Measurements from ENCODE around the gene RCBTB1.

RCBTB1 gene

DNA sequence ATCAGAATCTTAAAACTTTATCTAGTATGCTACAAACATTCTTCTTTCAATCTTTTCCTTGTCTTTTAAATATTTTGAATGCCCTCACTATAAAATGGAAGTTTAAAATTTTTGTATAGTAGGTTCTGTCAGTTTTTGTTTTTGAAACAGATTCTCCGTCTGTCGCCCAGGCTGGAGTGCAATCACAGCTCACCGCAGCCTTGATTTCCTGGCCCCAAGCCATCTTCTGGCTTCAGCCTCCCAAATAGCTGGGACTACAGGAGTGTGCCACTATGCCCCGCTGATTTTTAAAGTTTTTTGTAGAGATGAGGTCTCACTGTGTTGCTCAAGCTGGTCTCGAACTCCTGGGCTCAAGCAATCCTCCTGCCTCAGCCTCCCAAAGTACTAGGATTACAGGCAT is 68.9 kb downstream of the RCBTB1 start:
- H2AFZ ChIP-seq (ENCODE audit: low read depth, low read length, severe bottlenecking): no peak overlapping the region
- no peaks in the 10 kb centered on the region for H3K27me3 ChIP-seq (ENCODE audit: low read length)
- H3F3A ChIP-seq (ENCODE audit: insufficient read depth): peaks cover 10% of the 10 kb centered on the region; the same call in 1 of the 2 replicates
- peaks cover 10% of the 10 kb centered on the region; the same call in 1 of the 2 replicates for H3K36me3 ChIP-seq (ENCODE audit: low read length)
- H3K9ac ChIP-seq (ENCODE audit: low read length): no peak overlapping the region
- no peaks in the 10 kb centered on the region for H3K79me2 ChIP-seq (ENCODE audit: insufficient read depth, low read length)
- H4K20me1 ChIP-seq (ENCODE audit: low read depth, low read length): no peaks in the 10 kb centered on the region
- TF ChIP-seq, protein P1, sequence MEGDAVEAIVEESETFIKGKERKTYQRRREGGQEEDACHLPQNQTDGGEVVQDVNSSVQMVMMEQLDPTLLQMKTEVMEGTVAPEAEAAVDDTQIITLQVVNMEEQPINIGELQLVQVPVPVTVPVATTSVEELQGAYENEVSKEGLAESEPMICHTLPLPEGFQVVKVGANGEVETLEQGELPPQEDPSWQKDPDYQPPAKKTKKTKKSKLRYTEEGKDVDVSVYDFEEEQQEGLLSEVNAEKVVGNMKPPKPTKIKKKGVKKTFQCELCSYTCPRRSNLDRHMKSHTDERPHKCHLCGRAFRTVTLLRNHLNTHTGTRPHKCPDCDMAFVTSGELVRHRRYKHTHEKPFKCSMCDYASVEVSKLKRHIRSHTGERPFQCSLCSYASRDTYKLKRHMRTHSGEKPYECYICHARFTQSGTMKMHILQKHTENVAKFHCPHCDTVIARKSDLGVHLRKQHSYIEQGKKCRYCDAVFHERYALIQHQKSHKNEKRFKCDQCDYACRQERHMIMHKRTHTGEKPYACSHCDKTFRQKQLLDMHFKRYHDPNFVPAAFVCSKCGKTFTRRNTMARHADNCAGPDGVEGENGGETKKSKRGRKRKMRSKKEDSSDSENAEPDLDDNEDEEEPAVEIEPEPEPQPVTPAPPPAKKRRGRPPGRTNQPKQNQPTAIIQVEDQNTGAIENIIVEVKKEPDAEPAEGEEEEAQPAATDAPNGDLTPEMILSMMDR (IDR thresholded peaks at IDR 0.05; ENCODE audit: insufficient read depth, low read length, poor library complexity, severe bottlenecking): no peak
- no peak for TF ChIP-seq EZH2phosphoT487 (conservative IDR thresholded peaks at IDR 0.05; ENCODE audit: low read length)
- no peaks in the 10 kb centered on the region for H3K9me3 ChIP-seq (ENCODE audit: insufficient read depth, low read length)
- no peak overlapping the region for H3K27ac ChIP-seq (ENCODE audit: low read depth, low read length)
- no peak overlapping the region for H3K4me3 ChIP-seq (ENCODE audit: insufficient read depth, low read length, poor library complexity, severe bottlenecking)
- no peak overlapping the region for H3K4me2 ChIP-seq (ENCODE audit: low read depth, low read length, poor library complexity, severe bottlenecking)
- H3K9me2 ChIP-seq (replicated peaks; ENCODE audit: insufficient read depth, low read length): no peaks in the 10 kb centered on the region

DNA sequence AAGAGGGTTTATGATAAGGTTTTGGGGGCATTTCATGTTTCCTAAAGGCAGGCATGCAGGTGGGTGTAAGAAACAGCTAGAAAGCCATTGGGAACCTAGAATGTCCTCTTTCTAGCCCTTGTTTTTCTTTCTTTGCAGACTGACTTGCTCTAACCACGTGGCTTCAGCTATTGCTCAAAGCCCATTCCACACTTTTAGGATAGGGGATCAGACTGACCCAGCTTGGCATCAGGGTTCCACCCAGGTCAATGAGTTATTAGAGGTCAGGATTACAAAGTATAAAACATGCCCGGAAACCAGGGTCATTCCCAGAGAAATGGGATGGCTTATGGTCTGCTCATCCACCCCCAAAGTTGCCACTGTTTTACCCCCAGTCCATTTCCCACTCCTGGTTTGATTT is 72.8 kb downstream of the RCBTB1 start:
- Histone ChIP-seq H3K9ac (ENCODE audit: low read length) (no peak overlapping the region), H3K27ac (ENCODE audit: low read depth, low read length) (no peak overlapping the region), H3K9me2 (replicated peaks; ENCODE audit: insufficient read depth, low read length) (no peaks in the 10 kb centered on the region), H2AFZ (ENCODE audit: low read depth, low read length, severe bottlenecking) (no peak overlapping the region), H3F3A (ENCODE audit: insufficient read depth) (peaks cover 3% of the 10 kb centered on the region; the same call in 1 of the 2 replicates), H3K4me3 (ENCODE audit: insufficient read depth, low read length, poor library complexity, severe bottlenecking) (no peak overlapping the region), H3K79me2 (ENCODE audit: insufficient read depth, low read length) (no peaks in the 10 kb centered on the region), H3K36me3 (ENCODE audit: low read length) (peaks cover 6% of the 10 kb centered on the region; the same call in 1 of the 2 replicates), H4K20me1 (ENCODE audit: low read depth, low read length) (no peaks in the 10 kb centered on the region), H3K4me2 (ENCODE audit: low read depth, low read length, poor library complexity, severe bottlenecking) (no peak overlapping the region), H3K27me3 (ENCODE audit: low read length) (no peaks in the 10 kb centered on the region), H3K9me3 (ENCODE audit: insufficient read depth, low read length) (no peaks in the 10 kb centered on the region)
- no peak for TF ChIP-seq EZH2phosphoT487 (conservative IDR thresholded peaks at IDR 0.05; ENCODE audit: low read length)
- TF ChIP-seq, protein P1 (IDR thresholded peaks at IDR 0.05; ENCODE audit: insufficient read depth, low read length, poor library complexity, severe bottlenecking): no peak

DNA sequence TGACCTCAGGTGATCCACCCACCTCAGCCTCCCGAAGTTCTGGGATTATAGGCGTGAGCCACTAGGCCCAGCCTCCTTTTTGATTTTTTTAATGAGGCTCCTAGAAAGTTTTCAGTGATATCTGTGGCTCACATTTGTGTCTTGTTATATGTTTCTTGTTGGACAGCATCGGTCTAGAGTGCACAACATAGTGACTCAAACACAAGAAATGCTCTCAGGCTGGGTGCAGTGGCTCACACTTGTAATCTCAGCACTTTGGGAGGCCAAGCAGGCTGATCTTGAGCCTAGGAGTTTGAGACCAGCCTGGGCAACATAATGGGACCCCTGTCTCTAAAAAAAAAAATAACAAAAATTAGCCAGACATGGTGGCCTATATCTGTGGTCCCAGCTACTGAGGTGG is 81.4 kb downstream of the RCBTB1 start:
- TF ChIP-seq, protein P1 (IDR thresholded peaks at IDR 0.05; ENCODE audit: insufficient read depth, low read length, poor library complexity, severe bottlenecking): no peak
- no peak for TF ChIP-seq EZH2phosphoT487 (conservative IDR thresholded peaks at IDR 0.05; ENCODE audit: low read length)
- Histone ChIP-seq H3K9me3 (ENCODE audit: insufficient read depth, low read length) (no peaks in the 10 kb centered on the region), H3K9ac (ENCODE audit: low read length) (no peak overlapping the region), H3K36me3 (ENCODE audit: low read length) (peaks cover 3% of the 10 kb centered on the region; the same call in 1 of the 2 replicates), H3K79me2 (ENCODE audit: insufficient read depth, low read length) (no peaks in the 10 kb centered on the region), H3K4me2 (ENCODE audit: low read depth, low read length, poor library complexity, severe bottlenecking) (no peak overlapping the region), H4K20me1 (ENCODE audit: low read depth, low read length) (no peaks in the 10 kb centered on the region), H3K27ac (ENCODE audit: low read depth, low read length) (no peak overlapping the region), H3F3A (ENCODE audit: insufficient read depth) (peaks cover 9% of the 10 kb centered on the region), H3K9me2 (replicated peaks; ENCODE audit: insufficient read depth, low read length) (no peaks in the 10 kb centered on the region), H3K4me3 (ENCODE audit: insufficient read depth, low read length, poor library complexity, severe bottlenecking) (no peak overlapping the region), H3K27me3 (ENCODE audit: low read length) (no peaks in the 10 kb centered on the region), H2AFZ (ENCODE audit: low read depth, low read length, severe bottlenecking) (no peak overlapping the region)
